Measurements from ENCODE around the gene GALNT5.
"Not testable (repeated sequence)": the region's sequence is repeated elsewhere in the genome, so short reads cannot be mapped to it uniquely, and the experiment has no call there.

GALNT5 gene

DNA sequence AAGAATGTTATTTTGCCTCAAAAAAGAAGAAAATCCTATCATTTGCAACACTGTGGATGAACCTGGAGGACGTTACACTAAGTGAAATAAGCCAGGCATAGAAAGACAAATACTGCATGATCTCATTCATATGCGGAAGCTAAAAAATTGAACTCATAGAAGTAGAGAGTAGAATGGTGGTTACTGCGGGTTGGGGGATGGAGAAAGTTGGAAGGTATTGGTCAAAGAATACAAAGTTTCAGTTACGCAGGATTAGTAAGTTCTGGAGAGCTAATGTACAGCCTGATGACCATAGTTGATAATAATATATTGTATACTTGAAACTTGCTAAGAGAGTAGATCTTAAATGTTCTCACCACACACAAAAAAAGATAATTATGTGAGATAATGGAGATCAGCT lies 5.0 kb upstream of the GALNT5 start:
- DNase-seq: no peak

DNA sequence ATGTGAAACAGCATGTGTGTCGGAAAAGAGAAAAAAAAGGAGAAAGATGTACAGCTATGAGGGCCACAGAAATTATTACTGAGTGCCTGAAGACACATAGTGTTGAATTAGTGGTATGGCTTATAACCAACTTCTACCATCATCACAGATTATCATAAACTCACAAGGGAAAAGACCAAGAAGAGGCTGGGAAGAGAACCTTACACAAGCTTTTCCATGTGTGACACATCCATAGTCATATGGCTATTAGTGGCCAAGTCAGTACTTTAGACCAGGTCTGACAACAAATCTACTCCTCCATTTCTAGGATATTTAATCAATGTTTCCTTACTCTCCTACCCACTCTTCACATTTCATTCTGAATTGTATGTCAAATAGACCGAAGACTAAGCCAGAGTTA lies 3.5 kb upstream of the GALNT5 start:
- DNase-seq: no peak

DNA sequence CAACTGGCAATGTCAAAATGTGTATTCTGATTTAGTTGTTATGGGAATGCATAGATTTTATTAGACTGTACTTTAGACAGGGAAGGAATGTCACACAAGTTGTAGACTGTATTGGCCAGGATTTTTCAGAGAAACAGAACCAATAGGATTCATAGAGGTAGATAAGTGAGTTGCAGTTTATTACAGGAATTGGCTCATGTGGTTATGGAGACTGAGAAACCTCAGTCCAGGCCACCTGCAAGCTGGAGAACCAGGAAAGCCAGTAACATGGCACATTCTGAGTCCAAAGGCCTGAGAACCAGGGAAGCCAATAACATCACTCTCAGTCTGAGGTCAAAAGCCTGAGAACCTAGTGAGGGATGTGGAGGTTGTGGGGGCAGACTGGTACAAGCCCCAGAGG lies 1.8 kb upstream of the GALNT5 start:
- DNase-seq: no peak

DNA sequence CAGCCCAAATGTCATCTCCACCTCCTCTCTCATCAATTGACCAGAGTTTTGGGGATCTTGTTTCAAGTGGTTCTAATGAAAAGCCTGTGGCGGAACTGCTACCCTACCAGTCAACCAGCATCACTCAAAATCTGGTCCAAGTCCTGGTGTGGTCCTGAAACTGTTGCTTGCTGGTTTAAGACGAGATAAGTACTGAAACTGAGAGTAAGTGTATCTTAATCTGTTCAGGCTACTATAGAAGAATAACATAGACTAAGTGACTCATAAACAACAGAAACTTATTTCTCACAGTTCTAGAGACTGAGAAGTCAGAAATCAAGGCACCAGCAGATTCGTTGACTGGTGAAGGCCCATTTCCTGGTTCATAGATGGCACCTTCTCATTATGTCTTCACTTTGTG lies 879 bp upstream of the GALNT5 start:
- no peak for DNase-seq

DNA sequence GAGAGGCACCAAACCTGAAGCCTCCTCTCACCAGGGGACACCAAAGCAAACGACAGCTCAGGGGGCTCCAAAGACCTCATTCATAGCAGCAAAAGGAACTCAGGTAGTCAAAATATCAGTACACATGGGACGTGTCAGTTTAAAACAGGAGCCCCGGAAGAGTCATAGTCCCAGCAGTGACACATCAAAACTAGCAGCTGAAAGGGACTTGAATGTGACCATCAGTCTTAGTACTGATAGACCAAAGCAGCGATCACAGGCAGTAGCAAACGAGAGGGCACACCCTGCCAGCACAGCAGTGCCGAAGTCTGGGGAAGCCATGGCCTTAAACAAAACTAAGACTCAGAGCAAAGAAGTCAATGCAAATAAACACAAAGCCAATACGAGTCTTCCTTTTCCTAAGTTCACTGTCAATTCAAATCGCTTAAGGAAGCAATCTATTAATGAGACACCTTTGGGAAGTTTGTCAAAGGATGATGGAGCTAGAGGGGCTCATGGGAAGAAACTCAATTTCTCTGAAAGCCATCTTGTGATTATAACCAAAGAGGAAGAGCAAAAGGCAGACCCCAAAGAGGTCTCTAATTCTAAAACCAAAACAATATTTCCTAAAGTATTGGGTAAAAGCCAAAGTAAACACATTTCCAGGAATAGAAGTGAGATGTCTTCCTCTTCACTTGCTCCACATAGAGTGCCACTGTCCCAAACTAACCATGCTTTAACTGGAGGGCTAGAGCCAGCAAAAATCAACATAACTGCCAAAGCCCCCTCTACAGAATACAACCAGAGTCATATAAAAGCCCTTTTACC lies 1.2 kb downstream of the GALNT5 start:
- peak; percentile 67 for DNase-seq

DNA sequence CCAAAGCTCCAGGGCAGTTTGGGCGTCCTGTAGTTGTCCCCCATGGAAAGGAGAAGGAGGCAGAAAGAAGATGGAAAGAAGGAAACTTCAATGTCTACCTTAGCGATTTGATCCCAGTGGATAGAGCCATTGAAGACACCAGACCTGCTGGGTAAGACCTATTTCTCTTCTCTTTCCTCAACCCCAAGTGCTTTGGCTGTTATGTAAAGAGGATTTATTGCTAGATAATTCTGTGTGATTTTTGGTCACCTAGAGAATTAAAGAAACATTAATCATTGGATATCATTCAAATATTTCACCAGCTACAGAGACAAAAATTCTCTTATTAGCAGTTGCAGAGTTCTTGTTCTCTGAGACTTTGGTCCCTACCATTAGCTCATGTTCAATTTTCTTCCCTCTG lies 1.9 kb downstream of the GALNT5 start:
- peak; percentile 35 for DNase-seq

DNA sequence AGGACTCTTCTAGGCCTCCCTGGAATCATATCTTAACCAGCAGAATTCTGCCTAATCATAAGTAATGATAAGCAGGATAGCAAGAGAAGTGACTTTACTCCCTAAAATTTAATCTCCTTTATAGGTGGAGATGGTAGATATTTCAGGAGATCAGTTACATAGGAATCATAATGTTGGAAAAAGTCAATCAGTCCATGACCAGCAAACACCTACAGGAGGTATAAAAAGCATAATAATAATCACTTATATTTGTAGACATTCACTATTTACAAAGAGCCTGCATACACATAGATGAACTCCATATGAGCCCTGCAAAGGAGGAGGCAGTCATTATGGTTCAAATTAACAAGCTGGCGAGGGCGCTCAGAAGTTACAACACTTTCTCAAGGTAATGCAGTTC lies 2.5 kb downstream of the GALNT5 start:
- no peak for DNase-seq

DNA sequence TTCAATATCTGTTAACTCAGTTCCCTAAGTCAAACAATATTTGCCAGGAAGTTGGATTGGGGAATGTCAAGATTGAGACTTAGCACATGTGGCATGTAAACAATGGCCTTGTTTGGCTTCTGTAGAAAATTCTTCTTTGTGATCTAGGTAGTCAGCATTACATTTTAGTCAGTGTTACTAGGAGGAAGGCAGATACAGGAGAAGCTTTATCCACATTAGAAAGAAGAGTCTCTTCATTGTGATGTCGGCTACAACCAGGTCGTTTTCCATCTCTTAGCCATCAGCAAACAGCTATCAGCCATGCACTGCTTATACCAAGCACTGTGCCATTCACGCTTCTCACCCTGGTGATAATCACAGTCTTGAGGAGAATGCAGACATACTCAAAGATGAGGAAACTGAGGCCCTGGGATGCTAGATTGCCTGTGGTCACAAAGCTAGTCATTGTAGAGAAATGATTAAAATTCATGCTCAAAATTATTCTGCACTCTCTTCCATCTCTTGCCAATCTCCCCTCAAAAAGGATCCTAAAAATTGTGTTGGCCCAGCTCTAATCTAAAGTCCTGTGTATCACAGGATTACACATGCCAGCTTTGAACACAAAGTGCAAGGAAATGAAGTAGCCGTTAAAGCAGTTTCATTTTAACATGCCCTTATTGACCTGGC lies 3.2 kb downstream of the GALNT5 start:
- DNase-seq: no peak

DNA sequence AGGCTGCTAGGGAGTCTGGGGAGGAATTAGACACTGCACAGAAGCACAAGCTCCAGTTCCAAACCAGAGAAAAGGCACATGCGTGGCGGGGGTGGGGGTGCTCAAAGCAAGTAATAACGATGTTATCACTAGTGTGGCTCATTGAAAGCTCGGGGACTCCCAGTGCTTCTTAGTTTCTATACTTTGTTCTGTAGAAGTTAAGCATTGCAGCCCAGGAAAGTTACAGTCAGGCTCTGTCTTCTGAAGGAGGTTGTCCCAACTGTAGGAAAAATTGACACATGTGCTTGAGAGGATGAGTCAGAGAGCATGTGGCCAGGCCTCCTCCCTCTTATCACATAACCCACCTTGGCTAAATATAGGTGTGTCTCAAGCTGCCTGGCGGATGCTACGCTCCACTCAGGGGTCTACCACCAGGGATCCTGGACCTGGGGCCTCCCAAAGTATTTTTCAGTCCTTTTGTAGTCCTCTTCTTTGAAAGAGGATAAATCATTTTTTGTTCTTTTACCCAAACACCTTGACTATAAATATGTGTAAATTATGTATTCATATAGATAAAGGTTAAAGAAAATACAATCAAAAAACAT lies 3.8 kb downstream of the GALNT5 start:
- peak; percentile 88 for DNase-seq

DNA sequence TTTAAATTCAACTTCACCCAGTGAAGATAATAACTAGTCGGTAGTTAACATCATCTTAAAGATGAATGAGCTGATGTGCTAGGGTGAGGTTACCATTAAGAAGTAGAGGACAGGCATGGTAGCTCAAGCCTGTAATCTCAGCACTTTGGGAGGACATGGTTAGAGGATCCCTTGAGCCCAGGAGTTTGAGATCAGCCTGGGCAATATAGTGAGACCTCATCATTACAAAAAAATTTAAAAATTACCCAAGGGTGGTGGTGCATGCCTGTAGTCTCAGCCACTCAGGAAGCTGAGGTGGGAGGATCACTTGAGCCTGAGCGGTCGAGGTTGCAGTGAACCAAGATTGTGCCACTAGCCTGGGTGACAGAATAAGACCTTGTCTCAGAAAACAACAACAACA lies 4.7 kb downstream of the GALNT5 start:
- DNase-seq: no peak

DNA sequence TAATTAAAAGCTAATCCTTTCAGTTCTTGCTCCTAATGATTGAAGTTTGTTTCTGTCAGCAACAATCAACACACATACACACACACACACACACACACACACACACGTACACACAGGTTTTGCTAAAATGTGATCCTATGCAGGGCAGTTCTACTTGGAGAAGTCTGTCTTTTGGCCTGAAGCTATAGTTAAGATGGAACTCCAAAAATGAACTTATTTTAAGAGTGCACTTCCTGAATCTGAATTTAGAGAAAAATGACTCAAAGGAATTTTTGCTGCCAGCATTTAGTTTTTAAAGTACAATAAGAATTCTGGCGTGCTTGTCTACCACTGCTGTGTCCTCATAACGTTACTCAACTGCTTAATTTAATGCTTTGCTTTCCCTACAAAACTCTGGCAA lies 6.6 kb downstream of the GALNT5 start:
- DNase-seq: no peak

DNA sequence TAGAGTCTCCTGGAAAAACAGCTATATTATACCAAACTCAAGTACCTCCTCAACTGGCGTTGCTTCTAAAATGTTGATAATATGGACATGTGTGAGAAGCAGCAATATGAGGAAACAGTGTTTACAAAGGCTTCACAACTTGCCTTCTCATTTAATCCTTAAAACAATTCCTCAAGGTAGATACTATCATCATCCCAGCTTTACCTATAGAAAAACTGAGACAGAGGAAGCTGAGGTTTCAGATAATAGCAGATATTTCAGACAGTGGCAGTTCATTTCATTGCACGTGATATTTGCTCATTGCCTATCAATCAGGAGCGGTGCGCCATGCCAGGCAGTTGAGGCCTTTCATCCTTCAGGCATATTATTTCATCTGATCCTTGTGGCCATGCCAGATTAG lies 8.3 kb downstream of the GALNT5 start:
- no peak for DNase-seq

DNA sequence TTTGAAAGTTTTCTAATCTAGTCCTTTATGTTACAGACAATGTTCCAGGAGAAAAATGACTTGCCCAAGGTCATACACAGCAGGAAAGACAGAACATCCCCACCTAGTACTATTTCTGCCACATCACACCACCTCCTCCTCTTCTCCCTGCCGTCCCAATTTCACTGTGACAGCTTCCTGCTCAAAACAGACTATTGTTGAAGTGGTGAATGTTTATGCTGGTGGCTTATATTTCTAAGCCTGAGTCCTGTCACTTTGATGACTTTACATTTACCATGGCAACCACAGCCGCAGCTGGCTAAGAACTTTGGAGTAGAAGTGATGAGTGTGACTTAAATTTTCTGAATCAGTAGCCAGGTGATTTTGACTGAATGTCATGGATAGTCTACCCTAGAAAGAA lies 10.0 kb downstream of the GALNT5 start:
- no peak for DNase-seq

DNA sequence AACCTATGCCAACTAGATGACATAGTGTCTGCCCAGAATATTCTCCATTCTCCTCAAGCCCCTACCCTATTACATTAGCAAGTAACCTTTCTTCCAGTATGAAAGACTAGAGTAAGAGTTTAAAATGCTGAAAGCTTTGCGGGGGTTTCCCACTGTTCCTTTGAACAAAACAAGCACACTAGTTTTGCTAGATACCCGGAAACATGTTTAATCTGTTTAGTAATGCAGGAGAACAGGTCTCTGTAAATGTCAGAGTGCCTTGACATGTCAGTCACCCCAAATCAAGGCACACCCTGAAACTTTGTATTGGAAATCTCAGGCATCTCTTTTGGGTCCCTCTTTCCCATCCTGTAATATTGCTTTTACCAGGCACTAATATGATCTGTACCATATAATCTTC lies 11.6 kb downstream of the GALNT5 start:
- no peak for DNase-seq

DNA sequence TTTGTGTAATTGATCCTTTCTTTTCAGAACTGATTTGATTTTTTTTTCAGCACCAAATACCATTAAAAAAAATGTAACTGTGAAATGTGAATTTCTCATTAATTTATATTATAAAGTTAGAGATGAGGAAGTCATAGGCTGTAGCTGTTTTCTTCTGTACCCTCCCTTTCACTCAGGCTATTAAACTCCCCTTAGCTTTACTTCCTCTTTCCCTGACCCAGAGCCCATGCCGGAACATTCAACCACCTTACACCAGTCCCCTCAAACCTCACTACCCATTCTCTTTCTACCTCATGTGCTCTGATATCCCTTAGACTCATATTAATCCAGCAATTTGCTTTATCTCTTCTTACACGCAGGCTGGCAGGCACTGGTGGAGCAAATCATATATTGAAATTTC lies 12.4 kb downstream of the GALNT5 start:
- no peak for DNase-seq

DNA sequence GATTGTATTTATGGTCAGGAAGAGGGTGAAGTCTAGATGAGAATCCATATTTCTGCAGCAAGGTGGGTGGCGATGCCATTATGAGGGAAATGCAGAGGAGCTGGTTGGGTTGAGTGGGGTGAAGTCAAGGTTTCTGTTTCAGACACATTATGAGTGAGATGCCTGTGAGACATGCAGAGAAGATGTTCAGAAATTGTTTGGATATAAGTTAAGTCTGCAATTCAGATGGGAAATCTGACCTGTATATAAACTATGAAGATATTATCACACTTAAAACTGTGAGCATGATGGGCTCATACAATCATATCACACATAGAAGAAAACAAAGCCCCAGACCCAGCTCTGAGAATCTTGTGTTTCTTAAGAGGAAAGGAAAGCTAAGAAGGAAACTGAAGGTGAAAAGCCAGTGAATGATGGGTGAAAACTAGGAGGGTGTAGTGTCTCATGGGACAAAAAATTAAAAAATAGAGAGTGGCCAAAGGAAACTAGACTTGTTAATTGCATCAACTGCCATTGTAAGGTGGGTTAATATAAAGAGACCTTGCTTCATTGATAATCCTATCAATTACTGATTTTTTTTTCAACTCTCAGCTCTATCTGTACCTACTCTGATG lies 14.2 kb downstream of the GALNT5 start:
- no peak for DNase-seq

DNA sequence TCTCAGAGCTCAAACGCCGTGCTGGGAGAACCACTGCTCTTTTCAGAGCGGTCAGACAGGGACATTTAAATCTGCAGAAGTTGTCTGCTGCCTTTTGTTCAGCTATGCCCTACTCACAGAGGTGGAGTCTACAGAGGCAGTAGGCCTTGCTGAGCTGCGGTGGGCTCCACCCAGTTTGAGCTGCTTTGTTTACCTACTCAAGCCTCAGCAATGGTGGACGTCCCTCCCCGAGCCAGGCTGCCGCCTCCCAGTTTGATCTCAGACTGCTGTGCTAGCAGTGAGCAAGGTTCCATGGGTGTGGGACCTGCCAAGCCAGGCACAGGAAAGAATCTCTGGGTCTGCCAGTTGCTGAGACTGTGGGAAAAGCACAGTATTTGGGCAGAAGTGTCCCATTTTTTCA lies 21.8 kb downstream of the GALNT5 start:
- not testable (repeated sequence) for DNase-seq

DNA sequence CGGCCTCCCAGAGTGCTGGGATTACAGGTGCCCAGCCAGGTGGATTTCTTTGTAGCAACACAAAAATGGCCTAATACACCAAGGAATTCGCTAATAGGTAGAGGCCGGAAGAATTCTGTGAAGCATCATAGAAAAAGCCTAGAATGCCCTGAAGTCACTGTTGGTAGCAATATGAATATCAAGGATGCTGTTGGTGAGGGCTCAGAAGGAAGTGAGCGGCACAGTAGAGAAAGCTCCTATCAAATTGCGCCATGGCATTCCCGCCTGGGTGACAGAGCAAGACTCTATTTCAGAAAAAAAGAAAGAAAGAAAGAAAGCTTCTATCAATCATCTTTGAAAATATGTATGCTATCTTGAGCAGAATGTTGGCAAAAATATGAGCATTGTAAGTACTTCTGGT lies 23.8 kb downstream of the GALNT5 start:
- no peak for DNase-seq

DNA sequence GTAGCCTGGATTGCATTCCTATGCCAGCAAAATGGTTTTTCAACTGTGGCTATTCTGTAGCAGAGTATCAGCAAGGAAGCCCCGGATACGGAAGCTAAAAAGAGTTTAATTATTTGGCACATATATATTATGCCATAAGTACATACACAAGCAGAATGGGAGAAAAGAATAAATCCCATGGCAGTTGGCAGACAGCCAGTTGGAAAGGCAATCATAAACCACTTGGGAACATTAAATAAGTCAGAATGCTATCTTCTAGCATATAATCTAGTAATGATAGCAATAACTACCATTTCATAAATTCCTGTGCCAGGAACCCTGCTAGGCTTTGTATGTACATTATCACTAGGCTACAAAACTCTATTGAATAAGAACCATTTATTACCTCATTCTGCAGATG lies 26.0 kb downstream of the GALNT5 start:
- no peak for DNase-seq

DNA sequence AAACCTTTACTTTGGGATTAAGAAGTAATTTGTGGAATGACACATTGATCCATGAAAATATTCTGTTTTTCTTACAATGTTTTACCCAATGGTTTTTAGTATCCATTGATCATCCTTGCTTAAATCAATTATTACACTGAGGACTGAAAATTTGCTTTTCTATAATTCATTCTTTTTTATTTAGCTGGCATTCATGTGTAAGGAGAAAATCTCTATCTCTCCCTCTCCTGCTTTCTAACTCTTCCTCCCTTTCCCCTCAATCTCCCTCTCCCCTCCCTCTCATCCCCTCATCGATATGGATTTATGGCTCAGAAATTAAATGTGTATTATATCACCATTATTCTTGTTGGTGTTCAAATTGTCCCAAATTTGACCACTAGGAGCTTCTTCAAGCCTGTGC lies 29.7 kb downstream of the GALNT5 start:
- DNase-seq: no peak

DNA sequence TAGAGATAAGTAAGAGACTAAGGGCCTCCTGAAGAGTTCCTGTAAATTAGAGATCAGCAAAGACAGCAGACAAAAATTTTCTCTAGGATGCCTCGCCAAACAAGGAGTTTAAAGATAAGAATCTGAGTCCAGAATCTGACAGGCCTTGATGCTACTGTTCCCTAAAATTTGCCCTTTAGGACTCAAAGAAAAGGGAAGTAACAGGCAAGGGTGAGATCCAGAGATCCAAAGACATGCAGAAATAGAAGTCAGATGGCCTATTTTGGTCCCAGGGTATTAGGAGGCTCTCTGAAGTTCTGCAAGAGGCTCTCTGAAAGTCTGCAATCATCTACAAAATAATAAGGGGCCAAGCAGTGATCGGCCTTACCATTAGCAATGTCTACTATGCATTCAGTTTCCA lies 33.0 kb downstream of the GALNT5 start:
- no peak for DNase-seq

DNA sequence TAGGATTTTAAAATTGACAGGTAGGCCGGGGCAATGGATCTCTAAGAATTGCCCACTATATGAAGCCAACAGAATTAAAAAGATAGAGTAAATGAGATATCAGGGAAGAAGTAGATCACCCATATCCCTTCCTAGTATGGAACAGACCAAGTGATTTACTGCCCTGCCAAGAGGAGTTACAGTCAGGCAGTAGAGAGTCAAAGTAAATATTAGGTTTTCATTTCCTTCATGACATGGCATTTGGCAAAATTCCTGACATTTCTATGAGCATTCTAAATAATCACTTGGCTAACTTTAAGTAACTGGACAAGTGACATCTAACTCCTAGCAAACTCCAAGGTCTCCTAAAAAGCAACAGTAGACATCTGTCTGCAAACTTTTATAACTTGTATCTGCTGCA lies 33.5 kb downstream of the GALNT5 start:
- DNase-seq: no peak

DNA sequence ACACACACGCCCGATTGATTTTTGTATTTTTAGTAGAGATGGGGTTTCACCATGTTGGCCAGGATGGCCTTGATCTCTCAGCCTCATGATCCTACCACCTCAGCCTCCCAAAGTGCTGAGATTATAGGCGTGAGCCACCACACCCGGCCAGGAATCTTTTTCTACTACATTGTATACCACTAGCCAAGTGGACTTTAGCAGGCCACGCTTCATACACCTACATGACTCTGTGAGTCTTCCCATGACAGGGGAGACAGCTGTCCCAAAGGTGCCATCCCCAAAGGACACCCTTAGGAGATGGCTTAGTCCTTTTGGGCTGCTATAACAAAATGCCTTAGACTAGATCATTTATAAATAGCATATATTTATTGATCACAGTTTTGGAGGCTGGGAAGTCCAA lies 35.3 kb downstream of the GALNT5 start:
- no peak for DNase-seq

DNA sequence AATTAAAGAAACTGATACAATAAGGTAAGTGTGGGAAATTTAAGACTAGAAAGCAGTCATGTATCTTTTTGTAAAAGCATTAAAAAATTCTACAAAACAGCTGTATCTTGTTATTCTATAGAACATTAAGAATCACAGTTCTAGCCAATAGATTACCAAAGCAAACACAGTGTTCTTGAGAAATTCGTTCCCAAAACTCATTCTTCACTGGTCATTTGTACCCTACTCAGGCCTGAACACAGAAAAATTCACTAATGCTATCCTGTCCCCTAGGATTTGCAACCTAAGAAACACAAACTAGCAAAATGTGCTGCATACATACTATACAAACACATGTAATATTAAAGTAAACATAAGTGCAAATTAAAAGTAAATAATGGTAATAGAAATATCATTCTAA lies 39.0 kb downstream of the GALNT5 start:
- no peak for DNase-seq

Measured in NCI-H1694 treated with DMSO at 0.1 percent for 48 hours (cell line).